H9 (cell line): ENCODE data around the gene CLMN. TPM values are rescaled to one million over a fixed set of nuclear protein-coding genes. Genes with fewer than 3 reads are reported as not detected.

ENCODE experiments used
- DNase-seq: peaks from one replicate; pipeline ENCODE4 v3.0.0-alpha.2; 2017
- H2AFZ ChIP-seq: one replicate; pipeline ENCODE4 v1.6.1; 2013; ENCODE audit warnings: mild to moderate bottlenecking, low read length, control low read depth, moderate library complexity
- H2AK5ac ChIP-seq: 2 replicates; pipeline ENCODE4 v1.6.1; 2013; ENCODE audit warnings: low read length, control low read depth, mixed read lengths; ENCODE audit not compliant: insufficient read length
- H2BK120ac ChIP-seq: one replicate; pipeline ENCODE4 v1.6.1; 2013; ENCODE audit warnings: low read depth, mild to moderate bottlenecking, low read length, control low read depth, inconsistent platforms; ENCODE audit not compliant: poor library complexity, severe bottlenecking
- H2BK12ac ChIP-seq: 2 replicates; pipeline ENCODE4 v1.6.1; 2013; ENCODE audit warnings: low read length, control low read depth, mixed read lengths, low read depth; ENCODE audit not compliant: insufficient read length
- H2BK15ac ChIP-seq: 2 replicates; pipeline ENCODE4 v1.6.1; 2013; ENCODE audit warnings: low read depth, low read length, control low read depth
- H2BK20ac ChIP-seq: one replicate; pipeline ENCODE4 v1.6.1; 2013; ENCODE audit warnings: low read depth, mild to moderate bottlenecking, low read length, control low read depth, inconsistent platforms; ENCODE audit not compliant: poor library complexity, severe bottlenecking
- H2BK5ac ChIP-seq: 2 replicates; pipeline ENCODE4 v1.6.1; 2013; ENCODE audit warnings: low read length, control low read depth, mixed read lengths; ENCODE audit not compliant: insufficient read length
- H3K14ac ChIP-seq: 2 replicates; pipeline ENCODE4 v1.6.1; 2013; ENCODE audit warnings: low read length, control low read depth; ENCODE audit not compliant: insufficient read depth
- H3K18ac ChIP-seq: 2 replicates; pipeline ENCODE4 v1.6.1; 2013; ENCODE audit warnings: low read depth, mild to moderate bottlenecking, mixed read lengths, low read length, control low read depth; ENCODE audit not compliant: insufficient read length
- H3K23ac ChIP-seq: 2 replicates; pipeline ENCODE4 v1.6.1; 2013; ENCODE audit warnings: low read length, control low read depth, mixed read lengths, low read depth; ENCODE audit not compliant: insufficient read length
- H3K23me2 ChIP-seq: 2 replicates; pipeline ENCODE4 v1.6.1; 2013; ENCODE audit warnings: low read depth, mild to moderate bottlenecking, mixed read lengths, low read length, control low read depth; ENCODE audit not compliant: insufficient read length, poor library complexity, severe bottlenecking
- H3K27ac ChIP-seq: 2 replicates; pipeline ENCODE4 v1.5.1; 2013; ENCODE audit warnings: low read length, control low read depth, mixed read lengths, low read depth; ENCODE audit not compliant: insufficient read length
- H3K27me3 ChIP-seq: 2 replicates; pipeline ENCODE4 v1.6.1; 2013; ENCODE audit warnings: low read length, control low read depth, inconsistent platforms; ENCODE audit not compliant: insufficient read depth
- H3K4ac ChIP-seq: 2 replicates; pipeline ENCODE4 v1.6.1; 2013; ENCODE audit warnings: low read depth, mild to moderate bottlenecking, control low read depth, inconsistent platforms, low read length, moderate library complexity
- H3K4me1 ChIP-seq: 2 replicates; pipeline ENCODE4 v1.6.1; 2013; ENCODE audit warnings: low read length, control low read depth, inconsistent platforms; ENCODE audit not compliant: insufficient read depth
- H3K4me2 ChIP-seq: 2 replicates; pipeline ENCODE4 v1.6.1; 2013; ENCODE audit warnings: low read length, control low read depth, mixed read lengths; ENCODE audit not compliant: insufficient read length, insufficient read depth
- H3K56ac ChIP-seq: 2 replicates; pipeline ENCODE4 v1.6.1; 2013; ENCODE audit warnings: low read depth, mild to moderate bottlenecking, mixed read lengths, low read length, control low read depth; ENCODE audit not compliant: insufficient read length
- H3K79me1 ChIP-seq: 2 replicates; pipeline ENCODE4 v1.6.1; 2013; ENCODE audit warnings: low read depth, mild to moderate bottlenecking, moderate library complexity, low read length, control low read depth, inconsistent platforms; ENCODE audit not compliant: insufficient read depth, poor library complexity, severe bottlenecking
- H3K79me2 ChIP-seq: 2 replicates; pipeline ENCODE4 v1.6.1; 2013; ENCODE audit warnings: low read length, control low read depth, inconsistent platforms; ENCODE audit not compliant: insufficient read depth
- H3K9ac ChIP-seq: 2 replicates; pipeline ENCODE4 v1.6.1; 2013; ENCODE audit warnings: low read length, control low read depth, mixed read lengths; ENCODE audit not compliant: insufficient read length; ENCODE audit errors: extremely low read depth
- H3K9me3 ChIP-seq: one replicate; pipeline ENCODE4 v1.6.1; 2013; ENCODE audit warnings: low read depth, low read length, inconsistent platforms; ENCODE audit not compliant: control insufficient read depth
- H3T11ph ChIP-seq: one replicate; pipeline ENCODE4 v1.6.1; 2013; ENCODE audit warnings: mild to moderate bottlenecking, low read length, control low read depth, inconsistent platforms
- H4K20me1 ChIP-seq: one replicate; pipeline ENCODE4 v1.6.1; 2013; ENCODE audit not compliant: control insufficient read depth, insufficient read length, insufficient read depth
- H4K5ac ChIP-seq: 2 replicates; pipeline ENCODE4 v1.6.1; 2013; ENCODE audit warnings: low read depth, mild to moderate bottlenecking, mixed read lengths, low read length, control low read depth; ENCODE audit not compliant: insufficient read length
- H4K8ac ChIP-seq: replicated peaks from 2 replicates; pipeline ENCODE4 v1.6.1; 2013; ENCODE audit warnings: low read length, control low read depth, mixed read lengths, low read depth; ENCODE audit not compliant: insufficient read length
- H4K91ac ChIP-seq: 2 replicates; pipeline ENCODE4 v1.6.1; 2013; ENCODE audit warnings: low read depth, mild to moderate bottlenecking, moderate library complexity, mixed read lengths, low read length, control low read depth; ENCODE audit not compliant: insufficient read length
- H3K27ac Mint-ChIP-seq, 3 experiments: 2 replicates in 2 of 3; 3 replicates in 1 of 3; pipeline ENCODE4 v1.8.0; 2020 to 2021; ENCODE audit warnings: mixed read lengths in 3 of 3, mild to moderate bottlenecking in 1 of 3, moderate library complexity in 1 of 3
- H3K27me3 Mint-ChIP-seq: 2 replicates; pipeline ENCODE4 v1.8.0; 2021; ENCODE audit warnings: low read depth, mild to moderate bottlenecking, moderate library complexity, mixed read lengths
- H3K36me3 Mint-ChIP-seq, 3 experiments: 2 replicates in 2 of 3; 3 replicates in 1 of 3; pipeline ENCODE4 v1.8.0; 2020 to 2021; ENCODE audit warnings: low read depth in 3 of 3, mixed read lengths in 3 of 3; ENCODE audit not compliant: insufficient read depth in 1 of 3
- H3K4me1 Mint-ChIP-seq, 2 experiments: 2 replicates each; pipeline ENCODE4 v1.8.0; 2020; ENCODE audit warnings: mixed read lengths in 2 of 2
- H3K4me3 Mint-ChIP-seq, 2 experiments: 2 replicates in 1 of 2; 3 replicates in 1 of 2; pipeline ENCODE4 v1.8.0; 2020 to 2021; ENCODE audit warnings: mild to moderate bottlenecking in 2 of 2, mixed read lengths in 2 of 2, moderate library complexity in 1 of 2
- H3K9me3 Mint-ChIP-seq, 2 experiments: 2 replicates in 1 of 2; 3 replicates in 1 of 2; pipeline ENCODE4 v1.8.0; 2020; ENCODE audit warnings: mild to moderate bottlenecking in 2 of 2, mixed read lengths in 2 of 2, moderate library complexity in 1 of 2
- WGBS: extraction: QIAGEN DNeasy Blood & Tissue Kit; methylation state at CpG from one replicate; pipeline ENCODE4 v1.1.7; 2013; ENCODE audit warnings: missing lambda C conversion rate, low lambda C conversion rate, mixed read lengths; ENCODE audit not compliant: insufficient read length; ENCODE audit errors: extremely low coverage; 5-methylcytosine and 5-hydroxymethylcytosine counted together
- total RNA-seq: library from RNA; stranded (reverse); gene quantifications from 2 replicates; pipeline ENCODE4 v1.2.1, GENCODE V29; 2021
- TF ChIP-seq, protein P1 (sequence below): fragments of 200-600 bp; sonication (generic); conservative IDR thresholded peaks from 3 replicates; pipeline ENCODE4 v1.8.0; 2021; ENCODE audit warnings: antibody characterized with exemption, mild to moderate bottlenecking

Gene CLMN
- total RNA-seq, 1 experiment from 2014 or later: 7.6 TPM

DNA sequence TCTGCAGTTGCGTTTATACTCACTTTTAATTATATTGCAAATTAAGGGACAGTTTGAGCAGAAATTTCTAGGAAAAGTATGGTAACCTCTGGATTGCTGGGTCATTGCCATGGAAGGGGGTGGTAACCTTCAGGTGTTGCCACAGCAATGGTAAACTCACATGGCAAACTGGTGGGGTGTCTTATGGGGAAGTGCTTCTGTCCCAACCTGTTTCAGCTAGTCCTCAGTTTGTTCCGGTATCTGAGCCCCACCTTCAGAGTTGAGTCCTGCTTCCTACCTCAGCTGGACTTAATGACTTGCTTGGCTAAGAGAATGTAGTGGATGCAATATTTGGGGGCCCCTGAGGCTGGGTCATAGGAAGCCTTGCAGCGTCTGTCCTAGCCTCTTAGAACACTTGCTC is 7.3 kb upstream of the CLMN start:
- H3K27ac ChIP-seq: no peak overlapping the region
- no peak overlapping the region for H2AFZ ChIP-seq

More for the DNA sequence above, 7.3 kb upstream of the CLMN start:
- Histone ChIP-seq H2BK20ac (no peak overlapping the region), H3K9ac (no peak overlapping the region), H3K56ac (no peak overlapping the region), H3K4ac (no peak overlapping the region), H3K27me3 (no peaks in the 10 kb centered on the region), H4K91ac (no peak overlapping the region), H3K79me2 (no peaks in the 10 kb centered on the region), H4K5ac (no peak overlapping the region), H2AK5ac (no peak overlapping the region), H4K8ac (no peak overlapping the region), H3K4me1 (no peaks in the 10 kb centered on the region), H3K23me2 (no peaks in the 10 kb centered on the region), H3K9me3 (no peaks in the 10 kb centered on the region), H3K14ac (no peak overlapping the region), H3K79me1 (no peaks in the 10 kb centered on the region), H2BK5ac (no peak overlapping the region), H2BK120ac (no peak overlapping the region), H3K4me2 (no peak overlapping the region), H3K23ac (no peak overlapping the region), H2BK15ac (no peak overlapping the region), H3K18ac (no peak overlapping the region), H4K20me1 (no peaks in the 10 kb centered on the region), H3T11ph (no peak overlapping the region), H2BK12ac (no peak overlapping the region)
- Mint-ChIP-seq H3K27ac (no peak overlapping the region; a peak in 1 of 7 replicates), H3K36me3 (peaks cover 0 to 4% (median 0%) of the 10 kb centered on the region in 3 experiments; a peak in 1 of 7 replicates), H3K27me3 (peaks cover 27% of the 10 kb centered on the region), H3K9me3 (peaks cover 3 to 4% of the 10 kb centered on the region in 2 experiments; a peak in 2 of 5 replicates), H3K4me1 (peaks cover 0 to 11% of the 10 kb centered on the region in 2 experiments; a peak in 3 of 4 replicates), H3K4me3 (no peak overlapping the region)
- TF ChIP-seq, protein P1, sequence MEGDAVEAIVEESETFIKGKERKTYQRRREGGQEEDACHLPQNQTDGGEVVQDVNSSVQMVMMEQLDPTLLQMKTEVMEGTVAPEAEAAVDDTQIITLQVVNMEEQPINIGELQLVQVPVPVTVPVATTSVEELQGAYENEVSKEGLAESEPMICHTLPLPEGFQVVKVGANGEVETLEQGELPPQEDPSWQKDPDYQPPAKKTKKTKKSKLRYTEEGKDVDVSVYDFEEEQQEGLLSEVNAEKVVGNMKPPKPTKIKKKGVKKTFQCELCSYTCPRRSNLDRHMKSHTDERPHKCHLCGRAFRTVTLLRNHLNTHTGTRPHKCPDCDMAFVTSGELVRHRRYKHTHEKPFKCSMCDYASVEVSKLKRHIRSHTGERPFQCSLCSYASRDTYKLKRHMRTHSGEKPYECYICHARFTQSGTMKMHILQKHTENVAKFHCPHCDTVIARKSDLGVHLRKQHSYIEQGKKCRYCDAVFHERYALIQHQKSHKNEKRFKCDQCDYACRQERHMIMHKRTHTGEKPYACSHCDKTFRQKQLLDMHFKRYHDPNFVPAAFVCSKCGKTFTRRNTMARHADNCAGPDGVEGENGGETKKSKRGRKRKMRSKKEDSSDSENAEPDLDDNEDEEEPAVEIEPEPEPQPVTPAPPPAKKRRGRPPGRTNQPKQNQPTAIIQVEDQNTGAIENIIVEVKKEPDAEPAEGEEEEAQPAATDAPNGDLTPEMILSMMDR: no peak
- WGBS: no CpG with 5 or more reads among the region's 3 CpGs
- DNase-seq: no peak
